Measurements from ENCODE around the gene MVD.
A peak's percentile ranks its signal among the peaks of the same experiment; 100 is the strongest.

The MVD gene

GRCh38 chr16:88635671-88636319 lies 27.1 kb downstream of the MVD start:
- Histone ChIP-seq H3K36me3 (ENCODE audit: control insufficient read depth, insufficient read depth, low read length) (peaks cover 5% of the 10 kb centered on the region), H3K4me3 (replicated peaks; ENCODE audit: low read depth, low read length) (no peak overlapping the region), H3K27me3 (replicated peaks; ENCODE audit: control insufficient read depth, insufficient read depth, low read length) (peaks cover 9% of the 10 kb centered on the region)
- no peak for TF ChIP-seq CTCF (IDR thresholded peaks at IDR 0.05; ENCODE audit: insufficient read depth, low read length, poor library complexity, severe bottlenecking)
- DNase-seq (ENCODE audit: extremely low read depth, insufficient read length) = no peak

GRCh38 chr16:88634994-88635670 lies 27.8 kb downstream of the MVD start:
- peaks cover 7% of the 10 kb centered on the region for H3K36me3 ChIP-seq (ENCODE audit: control insufficient read depth, insufficient read depth, low read length)
- TF ChIP-seq CTCF (IDR thresholded peaks at IDR 0.05; ENCODE audit: insufficient read depth, low read length, poor library complexity, severe bottlenecking) = peak; percentile 9
- no peak for DNase-seq (ENCODE audit: extremely low read depth, insufficient read length)
- H3K27me3 ChIP-seq (replicated peaks; ENCODE audit: control insufficient read depth, insufficient read depth, low read length) = peaks cover 9% of the 10 kb centered on the region
- peak overlapping the region; percentile 66 for H3K4me3 ChIP-seq (replicated peaks; ENCODE audit: low read depth, low read length)

- DNase-seq (ENCODE audit: extremely low read depth, insufficient read length) = peak; percentile 77
- peaks cover 7% of the 10 kb centered on the region; the same call in 1 of the 2 replicates for H3K27me3 ChIP-seq (replicated peaks; ENCODE audit: control insufficient read depth, insufficient read depth, low read length)
- H3K36me3 ChIP-seq (ENCODE audit: control insufficient read depth, insufficient read depth, low read length) = peaks cover 8% of the 10 kb centered on the region
- peak overlapping the region; percentile 66 for H3K4me3 ChIP-seq (replicated peaks; ENCODE audit: low read depth, low read length)
- no peak for TF ChIP-seq CTCF (IDR thresholded peaks at IDR 0.05; ENCODE audit: insufficient read depth, low read length, poor library complexity, severe bottlenecking)
Observed at GRCh38 chr16:88634141-88634993, 28.5 kb downstream of the MVD start.

GRCh38 chr16:88633684-88634140 lies 29.2 kb downstream of the MVD start:
- no peak for DNase-seq (ENCODE audit: extremely low read depth, insufficient read length)
- H3K36me3 ChIP-seq (ENCODE audit: control insufficient read depth, insufficient read depth, low read length) = peaks cover 9% of the 10 kb centered on the region
- H3K4me3 ChIP-seq (replicated peaks; ENCODE audit: low read depth, low read length) = peak overlapping the region; percentile 66
- peaks cover 3% of the 10 kb centered on the region; the same call in 1 of the 2 replicates for H3K27me3 ChIP-seq (replicated peaks; ENCODE audit: control insufficient read depth, insufficient read depth, low read length)
- peak; percentile 60 for TF ChIP-seq CTCF (IDR thresholded peaks at IDR 0.05; ENCODE audit: insufficient read depth, low read length, poor library complexity, severe bottlenecking)

GRCh38 chr16:88632587-88632930 lies 30.3 kb downstream of the MVD start:
- peaks cover 16% of the 10 kb centered on the region for H3K36me3 ChIP-seq (ENCODE audit: control insufficient read depth, insufficient read depth, low read length)
- no peak overlapping the region for H3K4me3 ChIP-seq (replicated peaks; ENCODE audit: low read depth, low read length)
- no peak for DNase-seq (ENCODE audit: extremely low read depth, insufficient read length)
- no peak for TF ChIP-seq CTCF (IDR thresholded peaks at IDR 0.05; ENCODE audit: insufficient read depth, low read length, poor library complexity, severe bottlenecking)
- no peaks in the 10 kb centered on the region; the same call in 1 of the 2 replicates for H3K27me3 ChIP-seq (replicated peaks; ENCODE audit: control insufficient read depth, insufficient read depth, low read length)
